Activated CD4-positive, alpha-beta T cell treated with anti-CD3 and anti-CD28 coated beads for 36 hours (primary cell): ENCODE measurements around the gene ARAP3. TPM values are rescaled to one million over a fixed set of nuclear protein-coding genes. Genes with fewer than 3 reads are reported as not detected.

Experiments
- ATAC-seq: fragments of 200-7000 bp; cut with Tn5 transposase; one replicate; pipeline ENCODE4 v1.10.0; 2021; ENCODE audit warnings: mild to moderate bottlenecking, moderate library complexity
- CTCF ChIA-PET: fragments of 350-600 bp; sonication (Branson Sonifier 250); formaldehyde crosslinking; loops from one replicate; lab custom pipeline; 2021; ENCODE audit warnings: antibody characterized with exemption; lab: Charles Lee
- POLR2A ChIA-PET: fragments of 350-600 bp; sonication (Branson Sonifier 250); formaldehyde crosslinking; loops from one replicate; lab custom pipeline; 2021; ENCODE audit warnings: antibody characterized with exemption, inconsistent platforms; lab: Charles Lee
- DNase-seq: peaks from one replicate; pipeline ENCODE4 v3.0.0-alpha.2; 2020
- H3K27ac Mint-ChIP-seq: one replicate; pipeline ENCODE4 v1.8.0; 2021; ENCODE audit warnings: mixed read lengths
- H3K27me3 Mint-ChIP-seq: one replicate; pipeline ENCODE4 v1.8.0; 2021; ENCODE audit warnings: mixed read lengths
- H3K36me3 Mint-ChIP-seq: one replicate; pipeline ENCODE4 v1.8.0; 2021; ENCODE audit warnings: low read depth, mixed read lengths
- H3K4me1 Mint-ChIP-seq: one replicate; pipeline ENCODE4 v1.8.0; 2021; ENCODE audit warnings: mixed read lengths
- H3K4me3 Mint-ChIP-seq: one replicate; pipeline ENCODE4 v1.8.0; 2021; ENCODE audit warnings: mild to moderate bottlenecking, moderate library complexity, mixed read lengths
- H3K9me3 Mint-ChIP-seq: one replicate; pipeline ENCODE4 v1.8.0; 2021; ENCODE audit warnings: low read depth, mixed read lengths
- intact Hi-C, 2 experiments: fragments of 100-400 bp; cut with DNase I in 1 of 2; cut with micrococcal nuclease in 1 of 2; formaldehyde crosslinking; loops; one replicate each; pipeline versions ENCODE4 v1.14.2 to v1.15.1; 2022 to 2024; cut with DNase I, micrococcal nuclease
- total RNA-seq, 2 experiments: library from RNA; stranded (reverse); gene quantifications; one replicate each; pipeline ENCODE4 v1.2.3, GENCODE V29; 2021

The ARAP3 gene
- total RNA-seq, 2 experiments from 2014 or later, result 3.2 TPM

DNA sequence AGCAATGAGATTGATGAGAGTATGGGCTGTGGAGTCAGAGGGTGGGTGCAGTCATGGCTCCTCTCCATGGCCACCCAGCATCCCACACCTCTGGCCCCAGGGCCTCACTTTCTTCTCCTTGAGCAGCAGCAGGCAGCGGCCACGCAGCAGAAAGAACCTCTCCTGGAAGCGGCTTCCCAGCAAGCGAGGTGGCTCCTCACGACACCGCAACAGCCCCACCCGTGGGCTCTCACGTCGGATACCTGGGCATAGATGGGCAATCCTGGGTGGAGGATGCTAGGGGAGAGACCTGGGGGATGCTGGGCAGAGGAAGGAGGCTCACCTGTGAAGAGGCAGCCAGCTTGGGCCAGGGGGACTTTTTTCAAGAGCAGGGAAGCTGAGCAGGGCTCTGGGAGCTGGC, 25.6 kb downstream of the ARAP3 start:
- DNase-seq, result no peak
- no peak overlapping the region for H3K4me3 Mint-ChIP-seq
- ATAC-seq, result no peak
- peaks cover 9% of the 10 kb centered on the region for H3K4me1 Mint-ChIP-seq
- POLR2A ChIA-PET, result no interaction called here
- H3K36me3 Mint-ChIP-seq, result no peaks in the 10 kb centered on the region
- H3K9me3 Mint-ChIP-seq, result no peaks in the 10 kb centered on the region
- intact Hi-C loops, result no loop called here
- H3K27ac Mint-ChIP-seq, result no peak overlapping the region
- CTCF ChIA-PET, result interaction anchor here (0.7 to 1.4 kb wide), 3 partner anchors 22 to 304 kb away, joined by 3 read pairs; no protein-coding TSS in a partner anchor
- no peaks in the 10 kb centered on the region for H3K27me3 Mint-ChIP-seq

DNA sequence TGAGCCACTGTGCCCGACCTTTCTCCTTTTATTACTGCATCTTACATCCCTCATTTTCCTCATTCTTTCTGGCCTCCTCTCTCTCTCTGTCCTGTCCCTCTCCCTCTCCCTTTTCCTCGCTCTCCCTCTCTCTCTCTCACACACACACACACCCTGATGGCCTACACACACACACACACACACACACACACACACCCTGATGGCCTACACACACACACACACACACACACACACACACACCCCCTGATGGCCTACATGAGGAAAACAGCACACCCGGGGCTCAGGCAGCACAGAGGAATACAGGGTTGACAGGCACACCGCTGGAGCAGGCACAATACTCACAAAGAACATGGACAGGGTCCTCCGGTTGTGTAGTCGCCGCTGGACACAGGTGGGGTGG, 27.0 kb downstream of the ARAP3 start:
- Mint-ChIP-seq H3K27me3 (no peaks in the 10 kb centered on the region), H3K4me1 (peaks cover 16% of the 10 kb centered on the region)
- POLR2A ChIA-PET, result no interaction called here

DNA sequence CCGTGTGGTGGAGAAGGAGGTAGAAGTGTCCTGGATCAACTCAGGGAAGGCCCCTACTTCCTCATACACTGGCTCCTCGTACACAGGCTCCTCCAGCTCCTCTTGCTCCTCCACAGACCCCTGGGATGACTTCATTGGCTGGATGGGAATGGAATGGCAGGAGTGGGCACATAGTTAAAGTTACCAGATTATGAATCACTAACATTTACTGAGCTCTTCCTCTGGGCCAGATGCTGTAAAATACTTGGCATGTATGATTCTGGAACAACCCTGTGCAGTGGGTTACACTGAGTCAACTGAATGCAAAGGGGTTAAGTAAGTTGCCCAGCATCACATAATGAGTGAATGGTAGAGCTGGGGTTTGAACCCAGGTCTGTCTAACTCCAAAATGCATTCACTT, 27.7 kb downstream of the ARAP3 start:
- H3K9me3 Mint-ChIP-seq, result no peaks in the 10 kb centered on the region
- peaks cover 20% of the 10 kb centered on the region for H3K4me1 Mint-ChIP-seq
- CTCF ChIA-PET, result interaction anchor here (0.6 to 1.8 kb wide), 5 partner anchors 10 to 150 kb away, joined by 3 to 5 read pairs (median 4); no protein-coding TSS in a partner anchor
- no peaks in the 10 kb centered on the region for H3K27me3 Mint-ChIP-seq
- no peak overlapping the region for H3K27ac Mint-ChIP-seq
- ATAC-seq (no peak), DNase-seq (no peak)
- H3K36me3 Mint-ChIP-seq, result no peaks in the 10 kb centered on the region
- POLR2A ChIA-PET, result no interaction called here
- intact Hi-C loops, result no loop called here
- no peak overlapping the region for H3K4me3 Mint-ChIP-seq

More for the DNA sequence above, 27.0 kb downstream of the ARAP3 start:
- no peak for ATAC-seq
- Mint-ChIP-seq H3K27ac (no peak overlapping the region), H3K36me3 (no peaks in the 10 kb centered on the region), H3K9me3 (no peaks in the 10 kb centered on the region), H3K4me3 (no peak overlapping the region)
- intact Hi-C loops, result no loop called here
- CTCF ChIA-PET, result interaction anchor here (0.8 to 1.8 kb wide), 2 partner anchors 10 to 150 kb away, joined by 3 to 5 read pairs; no protein-coding TSS in a partner anchor
- no peak for DNase-seq

DNA sequence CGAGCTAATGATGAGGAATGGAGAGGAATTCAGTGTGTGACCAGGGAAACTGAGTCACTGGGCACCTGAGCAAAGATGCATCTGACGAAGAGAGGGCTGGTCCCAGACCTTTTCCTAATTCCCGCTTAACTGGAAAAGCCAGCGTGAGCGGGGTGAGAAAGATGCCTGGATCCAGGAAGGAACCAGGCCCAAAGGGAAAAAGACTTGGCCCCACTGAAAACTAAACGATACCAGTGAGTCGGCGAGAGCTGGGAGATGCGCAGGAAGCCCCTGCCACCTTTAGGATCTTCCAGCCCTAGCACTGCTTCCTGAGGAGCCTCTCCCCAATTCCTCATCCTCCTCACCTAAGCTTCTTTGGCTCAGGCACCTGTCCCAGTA, 30.3 kb downstream of the ARAP3 start:
- CTCF ChIA-PET, result interaction anchor here (0.8 to 2.7 kb wide), 8 partner anchors 9 to 317 kb away, joined by 3 to 10 read pairs (median 6); partner anchors contain the start of genes PCDH12 and RNF14
- intact Hi-C loops, result loop anchor here (1.0 kb wide), 7 partner anchors 13 to 318 kb away; partner anchors contain the start of genes HDAC3 (in 1 of the 2), RELL2 (in 1 of the 2) and RNF14 (in 1 of the 2)
- Mint-ChIP-seq H3K4me1 (peaks cover 20% of the 10 kb centered on the region), H3K27ac (peak overlapping the region; percentile 52), H3K27me3 (no peaks in the 10 kb centered on the region), H3K4me3 (peak overlapping the region; percentile 84), H3K36me3 (no peaks in the 10 kb centered on the region), H3K9me3 (no peaks in the 10 kb centered on the region)
- DNase-seq (no peak), ATAC-seq (no peak)
- POLR2A ChIA-PET, result interaction anchor here (1.7 kb wide), 1 partner anchor 15 kb away, joined by 12 read pairs; the partner anchor contains the start of genes HDAC3 and RELL2

DNA sequence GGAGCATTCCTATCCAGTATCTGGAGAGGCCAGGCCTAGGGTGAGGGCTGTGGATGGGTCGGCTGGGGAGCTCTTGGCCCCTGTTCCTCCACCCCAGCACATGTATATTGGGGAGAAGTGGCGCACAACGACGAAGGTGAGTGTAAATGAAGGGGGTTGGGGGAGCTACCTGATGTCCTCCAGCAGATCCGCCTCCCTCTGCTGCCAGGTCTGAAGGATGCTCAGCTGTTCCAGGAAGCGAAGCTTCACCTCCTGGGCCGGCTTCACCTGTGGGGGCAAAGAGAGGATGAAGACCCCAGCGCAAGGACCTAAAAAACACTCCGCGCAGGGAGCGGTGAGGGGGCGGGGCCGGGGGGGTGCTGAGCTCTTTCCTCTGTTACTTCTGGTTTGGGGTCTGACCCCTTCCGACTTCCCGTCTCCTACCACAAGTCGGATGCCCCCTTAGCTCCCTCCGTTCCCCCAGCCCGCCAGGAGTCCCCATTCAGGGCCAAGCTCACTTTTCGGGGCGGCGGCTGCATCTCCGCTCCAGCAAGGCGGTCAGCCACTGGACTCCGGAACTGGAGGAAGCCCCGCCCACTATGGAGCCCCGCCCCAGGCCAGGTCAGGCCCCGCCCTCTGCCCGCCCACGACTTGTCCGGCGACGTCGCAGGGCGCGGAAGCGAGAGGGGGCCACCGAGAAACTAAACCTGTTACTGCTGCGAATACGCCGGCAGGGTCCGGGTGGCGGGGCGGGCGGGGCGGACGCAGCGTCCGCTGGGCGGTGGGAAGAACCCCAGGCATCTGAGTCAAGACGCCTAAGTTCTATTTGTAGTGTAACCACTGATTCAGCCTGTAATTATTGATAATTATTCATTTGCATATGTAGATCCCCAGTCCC, 30.9 kb downstream of the ARAP3 start, which contains the start of gene FCHSD1:
FCHSD1 (minus strand) TSS at position 568 of the 877 bp plus-strand sequence; CDS start at position 518, 50 bp downstream.
- H3K9me3 Mint-ChIP-seq, result no peaks in the 10 kb centered on the region
- CTCF ChIA-PET, result interaction anchor here (0.6 to 2.7 kb wide), 12 partner anchors 9 to 318 kb away, joined by 3 to 10 read pairs (median 4); partner anchors contain the start of genes PCDH12 and RNF14
- intact Hi-C loops, result loop anchor here (1.0 kb wide), 7 partner anchors 13 to 318 kb away; partner anchors contain the start of genes HDAC3 (in 1 of the 2), RELL2 (in 1 of the 2) and RNF14 (in 1 of the 2)

DNA sequence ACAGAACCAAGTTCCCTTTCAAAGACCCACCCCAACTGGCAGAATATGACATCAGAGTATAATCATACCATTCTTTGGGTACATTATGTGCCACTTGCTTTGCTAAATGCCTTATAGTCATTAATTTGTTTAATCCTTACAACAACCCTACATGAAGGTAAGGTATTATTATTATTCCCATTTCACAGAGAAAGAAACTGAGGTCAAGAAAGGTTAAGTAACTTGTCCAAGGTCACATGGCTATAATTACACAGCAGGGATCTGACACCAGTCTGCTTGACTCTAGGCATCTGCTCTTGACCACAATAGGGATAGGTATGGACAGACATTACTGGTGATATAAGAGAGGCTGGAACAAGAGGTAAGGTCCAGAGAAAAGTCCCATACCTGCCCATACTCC, 32.1 kb downstream of the ARAP3 start:
- H3K9me3 Mint-ChIP-seq, result no peaks in the 10 kb centered on the region
- ATAC-seq (no peak), DNase-seq (no peak)
- peaks cover 20% of the 10 kb centered on the region for H3K4me1 Mint-ChIP-seq
- no peaks in the 10 kb centered on the region for H3K27me3 Mint-ChIP-seq
- peak overlapping the region; percentile 84 for H3K4me3 Mint-ChIP-seq
- intact Hi-C loops, result no loop called here
- no peak overlapping the region for H3K27ac Mint-ChIP-seq
- ChIA-PET CTCF (interaction anchor here (1.2 to 2.8 kb wide), 3 partner anchors 12 to 42 kb away, joined by 4 to 14 read pairs (median 10); partner anchors contain the start of genes HDAC3 and RELL2), POLR2A (no interaction called here)
- H3K36me3 Mint-ChIP-seq, result peaks cover 2% of the 10 kb centered on the region

More for the DNA sequence above, 30.9 kb downstream of the ARAP3 start, which contains the start of gene FCHSD1:
- Mint-ChIP-seq H3K27me3 (no peaks in the 10 kb centered on the region), H3K4me3 (peak within 1 kb of the TSS; percentile 84), H3K36me3 (no peaks in the 10 kb centered on the region), H3K4me1 (peaks cover 20% of the 10 kb centered on the region), H3K27ac (peak within 1 kb of the TSS; percentile 94)
- ATAC-seq, result peak; percentile 95
- DNase-seq, result peak; percentile 91
- POLR2A ChIA-PET, result interaction anchor here (1.0 to 1.7 kb wide), 2 partner anchors 9 to 15 kb away, joined by 4 to 12 read pairs; partner anchors contain the start of genes HDAC3 and RELL2

DNA sequence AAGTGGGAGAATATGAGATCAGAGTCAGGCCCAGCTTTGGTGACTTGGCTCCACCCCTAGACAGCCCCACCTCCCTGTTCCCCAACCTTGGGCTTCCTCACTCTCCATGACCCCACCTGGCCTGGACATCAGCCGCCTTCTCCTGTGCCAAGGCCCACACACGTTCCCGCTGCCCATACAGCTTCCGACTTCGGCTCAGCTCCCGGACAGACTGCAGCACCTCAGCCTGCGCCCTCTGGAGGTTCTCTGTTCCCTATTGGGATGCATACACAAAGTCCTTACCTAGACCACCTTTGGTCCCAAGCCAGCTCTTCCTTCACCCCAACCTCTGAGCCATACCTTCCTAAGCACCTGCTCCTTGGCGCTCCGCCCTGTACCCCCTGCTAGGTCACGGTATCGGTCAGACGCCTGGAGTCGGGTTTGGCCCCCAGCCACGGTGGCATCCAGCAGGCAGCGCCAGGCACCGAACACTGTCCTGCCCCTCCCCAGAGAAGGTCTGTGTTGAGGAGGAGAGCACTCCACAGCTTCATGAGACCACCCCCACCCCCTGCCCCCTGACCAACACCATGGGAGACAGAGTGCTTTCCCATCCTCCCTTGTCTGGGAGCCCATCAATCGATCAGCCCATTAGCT, 32.9 kb downstream of the ARAP3 start:
- Mint-ChIP-seq H3K4me1 (peaks cover 20% of the 10 kb centered on the region), H3K9me3 (no peaks in the 10 kb centered on the region), H3K27ac (no peak overlapping the region), H3K4me3 (no peak overlapping the region), H3K36me3 (peaks cover 7% of the 10 kb centered on the region), H3K27me3 (no peaks in the 10 kb centered on the region)
- intact Hi-C loops, result no loop called here
- CTCF ChIA-PET, result interaction anchor here (0.6 to 2.8 kb wide), 5 partner anchors 11 to 312 kb away, joined by 3 to 14 read pairs (median 4); partner anchors contain the start of genes HDAC3 and RELL2
- POLR2A ChIA-PET, result interaction anchor here (0.6 kb wide), 1 partner anchor 34 kb away, joined by 3 read pairs; no protein-coding TSS in a partner anchor
- no peak for DNase-seq
- no peak for ATAC-seq

DNA sequence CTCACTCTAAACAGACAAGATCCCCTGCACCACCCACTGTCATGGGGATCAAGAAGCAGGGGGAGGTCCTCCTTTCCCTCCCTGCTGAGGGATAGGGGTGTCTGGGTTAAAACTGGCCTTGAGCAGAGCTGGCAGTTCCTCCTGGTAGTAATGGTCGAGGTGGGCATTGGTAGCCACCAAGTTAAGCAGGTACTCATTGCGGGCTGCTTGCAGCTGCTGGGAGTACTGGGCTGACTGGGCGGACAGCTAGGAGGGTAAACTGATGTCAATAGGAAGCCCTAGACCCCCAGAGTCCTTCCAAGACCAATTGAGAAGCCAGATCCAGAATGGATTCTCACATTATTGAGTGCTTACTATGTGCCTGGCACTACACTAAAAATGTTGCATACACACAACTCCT, 34.2 kb downstream of the ARAP3 start:
- no peak overlapping the region for H3K27ac Mint-ChIP-seq
- no peak overlapping the region for H3K4me3 Mint-ChIP-seq
- H3K36me3 Mint-ChIP-seq, result peaks cover 11% of the 10 kb centered on the region
- no peak for ATAC-seq
- intact Hi-C loops, result no loop called here
- CTCF ChIA-PET, result interaction anchor here (1.0 to 2.8 kb wide), 4 partner anchors 10 to 313 kb away, joined by 4 to 14 read pairs (median 6); partner anchors contain the start of genes HDAC3 and RELL2
- no peaks in the 10 kb centered on the region for H3K27me3 Mint-ChIP-seq
- POLR2A ChIA-PET, result no interaction called here
- peaks cover 20% of the 10 kb centered on the region for H3K4me1 Mint-ChIP-seq
- no peaks in the 10 kb centered on the region for H3K9me3 Mint-ChIP-seq
- no peak for DNase-seq

DNA sequence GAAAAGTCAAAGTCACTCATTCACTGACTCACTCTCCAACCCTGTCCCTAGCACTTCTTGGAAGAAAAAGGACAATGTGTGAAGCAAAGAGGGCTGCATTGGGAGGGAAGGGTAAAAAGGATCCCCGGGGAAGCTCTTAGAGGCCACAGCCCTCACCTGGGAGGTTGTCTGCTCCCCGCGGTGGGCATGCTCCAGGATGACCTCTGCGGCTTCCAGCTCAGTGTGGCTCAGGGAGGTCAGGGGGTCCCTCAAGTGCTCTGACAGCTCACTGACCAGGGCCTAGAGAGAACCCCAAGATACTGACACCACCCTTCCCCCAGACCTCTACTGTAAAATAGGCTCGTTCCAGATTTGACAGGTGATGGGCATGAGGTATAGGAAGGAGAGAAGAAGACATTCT, 34.8 kb downstream of the ARAP3 start:
- DNase-seq, result no peak
- H3K4me1 Mint-ChIP-seq, result peaks cover 19% of the 10 kb centered on the region
- H3K4me3 Mint-ChIP-seq, result no peak overlapping the region
- ChIA-PET POLR2A (no interaction called here), CTCF (interaction anchor here (0.5 to 2.8 kb wide), 5 partner anchors 9 to 529 kb away, joined by 3 to 14 read pairs (median 4); partner anchors contain the start of genes HDAC3 and RELL2)
- H3K27me3 Mint-ChIP-seq, result no peaks in the 10 kb centered on the region
- intact Hi-C loops, result no loop called here
- H3K9me3 Mint-ChIP-seq, result no peaks in the 10 kb centered on the region
- no peak overlapping the region for H3K27ac Mint-ChIP-seq
- ATAC-seq, result no peak
- peaks cover 14% of the 10 kb centered on the region for H3K36me3 Mint-ChIP-seq

DNA sequence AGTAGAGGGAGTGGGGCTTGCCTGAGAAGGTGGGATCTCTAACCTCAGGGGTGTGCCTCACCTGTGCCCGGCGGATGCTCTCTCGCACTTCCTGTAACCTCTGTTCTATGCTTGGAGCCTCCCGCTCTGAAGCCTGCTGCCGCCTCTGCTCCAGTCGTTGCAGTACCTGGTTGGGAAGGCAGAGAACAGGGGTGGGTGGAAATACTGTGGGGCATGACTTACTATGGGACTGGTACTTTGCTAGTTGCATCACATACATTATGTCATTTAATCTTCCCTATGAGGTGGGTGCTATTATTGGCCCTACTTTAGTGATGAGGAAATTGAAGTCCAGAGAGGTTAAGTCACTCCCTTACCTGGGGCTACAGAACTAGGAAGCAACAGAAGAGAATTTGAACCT, 36.0 kb downstream of the ARAP3 start:
- Mint-ChIP-seq H3K36me3 (peaks cover 19% of the 10 kb centered on the region), H3K27me3 (no peaks in the 10 kb centered on the region), H3K9me3 (no peaks in the 10 kb centered on the region), H3K27ac (no peak overlapping the region), H3K4me1 (peaks cover 21% of the 10 kb centered on the region), H3K4me3 (no peak overlapping the region)
- ATAC-seq (no peak), DNase-seq (no peak)
- intact Hi-C loops, result no loop called here
- ChIA-PET POLR2A (interaction anchor here (0.7 kb wide), 1 partner anchor 9 kb away, joined by 3 read pairs; the partner anchor contains the start of genes HDAC3 and RELL2), CTCF (interaction anchor here (0.6 to 2.6 kb wide), 3 partner anchors 13 to 124 kb away, joined by 3 to 12 read pairs (median 4); no protein-coding TSS in a partner anchor)
